Measurements from ENCODE around the gene METTL26.
A peak's percentile ranks its signal among the peaks of the same experiment; 100 is the strongest.

The METTL26 gene

GRCh38 chr16:676565-676902 is 40.4 kb upstream of the METTL26 start:
- no peak for DNase-seq (ENCODE audit: insufficient read length, low spot score)
- no peak for FAIRE-seq
- TF ChIP-seq PAX5 (IDR thresholded peaks at IDR 0.05; ENCODE audit: insufficient read depth, low read length, severe bottlenecking), result no peak
- TF ChIP-seq TAF1 (IDR thresholded peaks at IDR 0.05; ENCODE audit: low read depth, low read length), result no peak
- no peak for TF ChIP-seq SPI1 (IDR thresholded peaks at IDR 0.05; ENCODE audit: low read depth, low read length)

GRCh38 chr16:675884-676564 is 39.9 kb upstream of the METTL26 start:
- no peak for TF ChIP-seq TAF1 (IDR thresholded peaks at IDR 0.05; ENCODE audit: low read depth, low read length)
- DNase-seq (ENCODE audit: insufficient read length, low spot score) (no peak), FAIRE-seq (no peak)

GRCh38 chr16:674968-675883 is 39.1 kb upstream of the METTL26 start, which contains the start of gene RHBDL1:
TSS of gene RHBDL1 (plus strand) at chr16:675671. CDS start at chr16:675791, 120 bp downstream.
- DNase-seq (ENCODE audit: insufficient read length, low spot score) (no peak), FAIRE-seq (peak; percentile 76)
- no peak for TF ChIP-seq POLR2A (IDR thresholded peaks at IDR 0.05; ENCODE audit: low read depth, low read length)
- no peak for TF ChIP-seq PAX5 (IDR thresholded peaks at IDR 0.05; ENCODE audit: insufficient read depth, low read length, severe bottlenecking)
- no peak for TF ChIP-seq SPI1 (IDR thresholded peaks at IDR 0.05; ENCODE audit: low read depth, low read length)
- no peak for TF ChIP-seq POLR2AphosphoS5 (IDR thresholded peaks at IDR 0.05; ENCODE audit: low read depth, low read length)
- no peak for TF ChIP-seq TAF1 (IDR thresholded peaks at IDR 0.05; ENCODE audit: low read depth, low read length)
- no peak for TF ChIP-seq POU2F2 (IDR thresholded peaks at IDR 0.05; ENCODE audit: low read depth, low read length)

GRCh38 chr16:674214-674881 is 38.2 kb upstream of the METTL26 start:
- FAIRE-seq, result no peak
- no peak for DNase-seq (ENCODE audit: insufficient read length, low spot score)
- no peak for TF ChIP-seq POU2F2 (IDR thresholded peaks at IDR 0.05; ENCODE audit: low read depth, low read length)
- no peak for TF ChIP-seq PAX5 (IDR thresholded peaks at IDR 0.05; ENCODE audit: insufficient read depth, low read length, severe bottlenecking)
- no peak for TF ChIP-seq TAF1 (IDR thresholded peaks at IDR 0.05; ENCODE audit: low read depth, low read length)
- no peak for TF ChIP-seq POLR2A (IDR thresholded peaks at IDR 0.05; ENCODE audit: low read depth, low read length)

GRCh38 chr16:673399-673991 is 37.4 kb upstream of the METTL26 start:
- TF ChIP-seq POLR2A (IDR thresholded peaks at IDR 0.05; ENCODE audit: low read depth, low read length) (no peak), PAX5 (IDR thresholded peaks at IDR 0.05; ENCODE audit: insufficient read depth, low read length, severe bottlenecking) (no peak), SPI1 (IDR thresholded peaks at IDR 0.05; ENCODE audit: low read depth, low read length) (no peak), POLR2AphosphoS5 (IDR thresholded peaks at IDR 0.05; ENCODE audit: low read depth, low read length) (no peak), TAF1 (IDR thresholded peaks at IDR 0.05; ENCODE audit: low read depth, low read length) (no peak), POU2F2 (IDR thresholded peaks at IDR 0.05; ENCODE audit: low read depth, low read length) (no peak)
- FAIRE-seq (no peak), DNase-seq (ENCODE audit: insufficient read length, low spot score) (no peak)

- no peak for TF ChIP-seq PAX5 (IDR thresholded peaks at IDR 0.05; ENCODE audit: insufficient read depth, low read length, severe bottlenecking)
- TF ChIP-seq POLR2AphosphoS5 (IDR thresholded peaks at IDR 0.05; ENCODE audit: low read depth, low read length), result no peak
- TF ChIP-seq POU2F2 (IDR thresholded peaks at IDR 0.05; ENCODE audit: low read depth, low read length), result no peak
- DNase-seq (ENCODE audit: insufficient read length, low spot score) (no peak), FAIRE-seq (no peak)
Observed at GRCh38 chr16:672851-673250, 36.7 kb upstream of the METTL26 start.

- DNase-seq (ENCODE audit: insufficient read length, low spot score), result no peak
- no peak for FAIRE-seq
- TF ChIP-seq PAX5 (IDR thresholded peaks at IDR 0.05; ENCODE audit: insufficient read depth, low read length, severe bottlenecking) (no peak), SPI1 (IDR thresholded peaks at IDR 0.05; ENCODE audit: low read depth, low read length) (no peak), POU2F2 (IDR thresholded peaks at IDR 0.05; ENCODE audit: low read depth, low read length) (no peak), POLR2AphosphoS5 (IDR thresholded peaks at IDR 0.05; ENCODE audit: low read depth, low read length) (no peak), POLR2A (IDR thresholded peaks at IDR 0.05; ENCODE audit: low read depth, low read length) (no peak), TAF1 (IDR thresholded peaks at IDR 0.05; ENCODE audit: low read depth, low read length) (no peak)
Observed at GRCh38 chr16:672371-672770, 36.3 kb upstream of the METTL26 start.

- DNase-seq (ENCODE audit: insufficient read length, low spot score) (no peak), FAIRE-seq (no peak)
- TF ChIP-seq PAX5 (IDR thresholded peaks at IDR 0.05; ENCODE audit: insufficient read depth, low read length, severe bottlenecking) (no peak), SPI1 (IDR thresholded peaks at IDR 0.05; ENCODE audit: low read depth, low read length) (no peak), POLR2AphosphoS5 (IDR thresholded peaks at IDR 0.05; ENCODE audit: low read depth, low read length) (no peak), POU2F2 (IDR thresholded peaks at IDR 0.05; ENCODE audit: low read depth, low read length) (no peak), POLR2A (IDR thresholded peaks at IDR 0.05; ENCODE audit: low read depth, low read length) (no peak), TAF1 (IDR thresholded peaks at IDR 0.05; ENCODE audit: low read depth, low read length) (no peak)
Observed at GRCh38 chr16:671353-672131, 35.4 kb upstream of the METTL26 start.

Data from GM12891 (cell line).